AG04449 (cell line): ENCODE data around the gene KITLG.

Experiments
- CTCF ChIA-PET: fragments of 350-600 bp; formaldehyde crosslinking; extraction: SDS; loops from one replicate; lab custom pipeline; 2021; ENCODE audit warnings: antibody characterized with exemption; lab: Yijun Ruan, JAX
- POLR2A ChIA-PET: fragments of 400-600, 350-600 bp; formaldehyde crosslinking; extraction: SDS; loops from one replicate; lab custom pipeline; 2020; ENCODE audit warnings: antibody characterized with exemption, inconsistent platforms; lab: Yijun Ruan, JAX
- DNase-seq: peaks from one replicate; pipeline ENCODE4 v3.0.0-alpha.2; 2010; ENCODE audit warnings: low read depth, low spot score
- H3K4me3 ChIP-seq: 2 replicates; pipeline ENCODE4 v1.5.1; 2011; ENCODE audit warnings: low read depth, mild to moderate bottlenecking, control low read depth, low read length
- TF ChIP-seq, protein P1 (sequence below): IDR thresholded peaks from one replicate; pipeline ENCODE4 v1.5.1; 2011; ENCODE audit warnings: mild to moderate bottlenecking, moderate library complexity, low read length, control low read depth, inconsistent platforms; ENCODE audit not compliant: insufficient read depth; ENCODE audit errors: missing control alignments

KITLG gene

DNA sequence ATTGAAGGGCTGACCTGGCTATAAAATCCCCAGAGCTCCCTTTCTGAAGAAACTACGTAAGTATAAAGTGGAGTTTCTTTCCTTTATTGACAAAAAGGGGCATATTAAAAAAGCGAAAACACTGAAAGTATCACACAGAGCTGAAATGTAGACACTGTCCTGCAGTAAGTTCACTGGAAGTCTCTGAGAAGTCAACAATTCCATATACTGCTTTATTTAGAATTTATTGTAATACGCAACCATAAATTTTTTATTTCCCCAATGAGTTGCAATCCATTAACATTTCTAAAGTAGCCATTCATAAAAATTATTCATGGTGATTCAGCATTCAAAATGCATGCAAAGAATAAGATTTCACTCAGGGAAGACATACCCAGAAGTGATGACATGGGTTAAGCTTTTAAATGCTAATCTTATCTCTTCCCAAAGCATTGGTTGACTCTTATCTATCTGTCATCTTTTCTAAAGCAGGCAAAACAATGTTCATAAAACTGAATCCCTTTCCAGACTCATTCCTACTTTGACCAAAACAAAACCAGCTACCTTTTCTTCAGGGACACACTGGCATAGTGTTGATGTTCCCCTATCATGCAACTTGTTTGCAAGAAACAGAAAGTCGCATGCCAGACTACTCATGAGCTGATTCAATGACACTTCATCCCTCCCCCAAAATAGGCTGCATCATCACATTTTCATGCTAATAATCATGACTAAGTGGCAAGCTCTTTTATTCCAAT is 17.3 kb downstream of the KITLG start:
- no peak for DNase-seq
- POLR2A ChIA-PET = interaction anchor here (1.0 kb wide), 1 partner anchor 17 kb away, joined by 5 read pairs; the partner anchor contains the start of gene KITLG
- H3K4me3 ChIP-seq = no peak overlapping the region
- CTCF ChIA-PET = interaction anchor here (0.9 to 1.6 kb wide), 3 partner anchors 9 to 431 kb away, joined by 3 to 6 read pairs (median 3); no protein-coding TSS in a partner anchor
- TF ChIP-seq, protein P1, sequence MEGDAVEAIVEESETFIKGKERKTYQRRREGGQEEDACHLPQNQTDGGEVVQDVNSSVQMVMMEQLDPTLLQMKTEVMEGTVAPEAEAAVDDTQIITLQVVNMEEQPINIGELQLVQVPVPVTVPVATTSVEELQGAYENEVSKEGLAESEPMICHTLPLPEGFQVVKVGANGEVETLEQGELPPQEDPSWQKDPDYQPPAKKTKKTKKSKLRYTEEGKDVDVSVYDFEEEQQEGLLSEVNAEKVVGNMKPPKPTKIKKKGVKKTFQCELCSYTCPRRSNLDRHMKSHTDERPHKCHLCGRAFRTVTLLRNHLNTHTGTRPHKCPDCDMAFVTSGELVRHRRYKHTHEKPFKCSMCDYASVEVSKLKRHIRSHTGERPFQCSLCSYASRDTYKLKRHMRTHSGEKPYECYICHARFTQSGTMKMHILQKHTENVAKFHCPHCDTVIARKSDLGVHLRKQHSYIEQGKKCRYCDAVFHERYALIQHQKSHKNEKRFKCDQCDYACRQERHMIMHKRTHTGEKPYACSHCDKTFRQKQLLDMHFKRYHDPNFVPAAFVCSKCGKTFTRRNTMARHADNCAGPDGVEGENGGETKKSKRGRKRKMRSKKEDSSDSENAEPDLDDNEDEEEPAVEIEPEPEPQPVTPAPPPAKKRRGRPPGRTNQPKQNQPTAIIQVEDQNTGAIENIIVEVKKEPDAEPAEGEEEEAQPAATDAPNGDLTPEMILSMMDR = no peak

DNA sequence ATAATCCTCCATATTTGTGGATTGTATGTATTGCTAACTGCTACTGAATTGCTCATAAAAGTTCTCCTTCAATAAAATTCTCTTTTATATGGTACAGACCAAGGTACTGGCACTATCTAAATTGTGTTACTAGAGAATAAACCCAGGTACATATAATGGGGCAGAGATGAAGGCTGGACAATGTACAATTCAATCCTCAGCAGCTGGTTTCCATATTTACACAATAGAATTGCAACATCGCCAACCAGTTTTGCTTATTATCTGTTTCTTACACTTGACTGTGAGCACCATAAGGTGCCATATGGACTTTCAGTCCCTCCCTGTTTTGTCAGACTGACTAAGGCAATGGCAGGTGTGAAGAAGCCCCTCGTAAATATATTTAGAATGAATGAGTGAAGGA is 18.1 kb downstream of the KITLG start:
- no peak overlapping the region for H3K4me3 ChIP-seq
- TF ChIP-seq, protein P1 = no peak
- ChIA-PET CTCF (no interaction called here), POLR2A (no interaction called here)
- no peak for DNase-seq

DNA sequence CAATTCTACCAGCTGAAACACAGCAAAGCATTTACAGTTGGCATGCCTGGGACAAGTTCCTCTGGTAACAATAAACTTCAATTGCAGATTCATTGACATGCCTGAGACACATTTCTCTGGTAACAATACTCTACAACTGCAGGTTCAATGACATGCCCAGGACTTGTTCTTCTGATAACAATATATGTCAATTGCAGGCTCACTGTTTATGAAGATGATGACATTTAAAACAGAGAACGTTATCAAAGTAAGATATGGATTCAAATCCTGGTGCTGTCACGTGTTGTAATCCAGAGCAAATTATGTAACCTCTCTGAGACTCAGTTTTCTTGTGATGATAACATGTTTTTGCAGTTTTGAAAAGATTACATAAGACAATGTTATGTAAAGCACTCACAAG is 20.5 kb downstream of the KITLG start:
- DNase-seq = no peak
- TF ChIP-seq, protein P1 = no peak
- H3K4me3 ChIP-seq = no peak overlapping the region
- ChIA-PET POLR2A (no interaction called here), CTCF (interaction anchor here (1.0 kb wide), 1 partner anchor 405 kb away, joined by 3 read pairs; no protein-coding TSS in a partner anchor)

DNA sequence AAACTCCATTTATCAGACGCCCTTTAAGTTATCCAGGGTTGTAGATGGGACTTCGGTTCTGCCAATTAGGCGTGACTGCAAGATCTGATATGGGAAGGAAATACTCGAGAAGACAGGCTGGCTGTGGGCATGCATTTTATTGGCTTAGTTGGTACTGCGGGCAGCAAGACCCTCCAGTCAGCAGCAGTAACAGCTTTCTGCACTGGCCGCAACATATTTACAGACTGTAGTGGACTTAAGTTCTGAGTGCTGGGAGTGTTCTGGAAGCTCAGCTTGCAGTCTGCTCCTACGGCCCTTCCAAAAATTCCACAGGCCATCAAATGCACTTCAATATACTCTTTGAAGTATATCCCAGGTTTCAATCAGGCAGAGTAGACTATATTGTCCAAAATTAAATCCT is 21.1 kb downstream of the KITLG start:
- TF ChIP-seq, protein P1 = no peak
- DNase-seq = no peak
- ChIA-PET CTCF (no interaction called here), POLR2A (no interaction called here)
- H3K4me3 ChIP-seq = no peak overlapping the region

DNA sequence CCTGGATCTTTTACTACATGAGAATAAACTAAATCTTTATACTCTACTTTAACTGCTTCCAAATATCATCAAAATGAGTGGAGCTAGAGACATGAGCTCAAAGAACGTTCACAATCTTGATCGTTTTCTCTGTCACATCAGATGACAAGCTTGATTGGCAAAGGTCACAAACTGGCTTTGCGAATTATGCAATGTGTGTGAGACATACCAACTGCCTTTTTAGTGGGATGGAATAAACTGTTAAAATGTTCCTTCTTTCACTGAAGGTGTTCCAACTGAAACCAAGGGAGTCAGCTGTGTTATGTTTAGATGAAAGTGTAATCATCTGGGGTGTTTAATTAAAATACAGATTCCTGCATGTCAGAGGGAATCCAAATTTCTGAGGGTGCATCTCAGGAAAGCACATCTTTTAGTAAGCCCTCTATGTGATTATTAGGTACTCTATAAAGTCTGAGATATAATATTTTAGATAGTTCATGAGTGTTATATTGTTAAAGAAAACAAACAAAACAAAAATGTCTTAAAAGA is 21.9 kb downstream of the KITLG start:
- DNase-seq = no peak
- TF ChIP-seq, protein P1 = no peak
- POLR2A ChIA-PET = interaction anchor here (0.7 to 0.8 kb wide), 2 partner anchors 21 to 228 kb away, joined by 3 read pairs; no protein-coding TSS in a partner anchor
- CTCF ChIA-PET = interaction anchor here (1.3 kb wide), 1 partner anchor 20 kb away, joined by 3 read pairs; no protein-coding TSS in a partner anchor
- no peak overlapping the region for H3K4me3 ChIP-seq

DNA sequence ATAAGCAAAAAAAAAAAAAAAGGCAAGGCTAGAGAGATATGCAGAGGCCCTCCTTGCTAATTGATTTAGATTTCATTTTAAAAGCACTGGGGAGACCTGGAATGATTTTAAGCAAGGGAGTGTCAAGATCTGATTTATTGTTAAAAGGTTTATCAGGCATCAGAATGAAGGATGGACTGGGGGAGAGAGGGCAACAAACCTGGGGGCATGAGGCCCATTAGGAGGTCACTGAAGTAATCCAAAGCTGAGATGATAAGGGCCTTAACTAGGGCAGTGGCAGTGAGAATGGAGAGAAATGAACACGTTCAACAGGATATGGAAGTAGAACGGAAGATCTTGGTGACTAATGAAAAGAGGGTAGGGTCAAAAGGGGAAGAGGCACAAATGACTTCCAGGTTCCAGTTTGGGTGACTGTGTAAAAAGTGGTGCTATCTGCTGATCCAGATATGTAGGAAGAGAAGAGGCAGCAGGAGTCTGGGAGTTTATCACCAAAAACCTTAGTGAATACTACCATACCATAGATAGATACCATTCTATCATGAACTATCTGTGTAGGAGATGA is 24.0 kb downstream of the KITLG start:
- DNase-seq = no peak
- CTCF ChIA-PET = interaction anchor here (1.5 kb wide), 1 partner anchor 24 kb away, joined by 3 read pairs; the partner anchor contains the start of gene KITLG
- POLR2A ChIA-PET = no interaction called here
- H3K4me3 ChIP-seq = no peak overlapping the region
- TF ChIP-seq, protein P1 = no peak
